Stomach smooth muscle (tissue), 2 donors: Measurements from ENCODE around the gene ZNF740.

Experiments used
- H3K27ac ChIP-seq: one replicate; pipeline ENCODE4 v1.7.0; 2013; ENCODE audit warnings: mild to moderate bottlenecking, low read length, inconsistent platforms
- H3K27me3 ChIP-seq, 2 donors: one replicate each; pipeline ENCODE4 v1.7.0; 2013; ENCODE audit warnings: low read length in 2 of 2; ENCODE audit not compliant: insufficient read depth in 2 of 2, control insufficient read depth in 1 of 2
- H3K36me3 ChIP-seq, 2 donors: one replicate each; pipeline ENCODE4 v1.7.0; 2013; ENCODE audit warnings: low read length in 2 of 2; ENCODE audit not compliant: control insufficient read depth in 2 of 2, insufficient read depth in 2 of 2
- H3K4me1 ChIP-seq: one replicate; pipeline ENCODE4 v1.7.0; 2013; ENCODE audit warnings: low read length; ENCODE audit not compliant: control insufficient read depth, insufficient read depth
- H3K4me3 ChIP-seq, 2 donors: one replicate each; pipeline ENCODE4 v1.7.0; 2013; ENCODE audit warnings: low read length in 2 of 2
- H3K9ac ChIP-seq, 2 donors: one replicate each; pipeline ENCODE4 v1.7.0; 2013; ENCODE audit warnings: low read length in 2 of 2, mild to moderate bottlenecking in 1 of 2
- H3K9me3 ChIP-seq, 2 donors: one replicate each; pipeline ENCODE4 v1.7.0; 2013; ENCODE audit warnings: low read length in 2 of 2; ENCODE audit not compliant: control insufficient read depth in 2 of 2
- donor health status: healthy.
- donor health status: Pancreatic carcinoma.

ZNF740 gene

GRCh38 chr12:53214221-53214620 lies 33.7 kb downstream of the ZNF740 start:
- Histone ChIP-seq H3K9ac (no peak overlapping the region), H3K27ac (no peak overlapping the region), H3K36me3 (peaks cover 45 to 49% of the 10 kb centered on the region in 2 donors), H3K27me3 (no peaks in the 10 kb centered on the region), H3K4me1 (peaks cover 50% of the 10 kb centered on the region), H3K4me3 (no peak overlapping the region), H3K9me3 (no peaks in the 10 kb centered on the region)

- Histone ChIP-seq H3K36me3 (peaks cover 45 to 49% of the 10 kb centered on the region in 2 donors), H3K27me3 (no peaks in the 10 kb centered on the region), H3K9me3 (no peaks in the 10 kb centered on the region), H3K9ac (no peak overlapping the region), H3K27ac (peak overlapping the region; percentile 24), H3K4me3 (no peak overlapping the region), H3K4me1 (peaks cover 53% of the 10 kb centered on the region)
These were observed 34.3 kb downstream of the ZNF740 start for GRCh38 chr12:53214687-53215455.

- Histone ChIP-seq H3K36me3 (peaks cover 41 to 46% of the 10 kb centered on the region in 2 donors), H3K4me1 (peaks cover 56% of the 10 kb centered on the region), H3K9me3 (no peaks in the 10 kb centered on the region), H3K9ac (no peak overlapping the region), H3K4me3 (no peak overlapping the region), H3K27me3 (no peaks in the 10 kb centered on the region), H3K27ac (peak overlapping the region; percentile 24)
These were observed 35.0 kb downstream of the ZNF740 start for GRCh38 chr12:53215497-53215896.

- Histone ChIP-seq H3K27me3 (no peaks in the 10 kb centered on the region), H3K27ac (peak overlapping the region; percentile 99), H3K4me3 (peak overlapping the region; percentile 45 to 88), H3K4me1 (peaks cover 63% of the 10 kb centered on the region), H3K9me3 (no peaks in the 10 kb centered on the region), H3K9ac (peak overlapping the region; percentile 60 to 64), H3K36me3 (peaks cover 29% of the 10 kb centered on the region in 2 donors)
These were observed 36.8 kb downstream of the ZNF740 start for GRCh38 chr12:53217051-53217930.

GRCh38 chr12:53217931-53218307 lies 37.4 kb downstream of the ZNF740 start:
- no peaks in the 10 kb centered on the region for H3K27me3 ChIP-seq
- H3K36me3 ChIP-seq, result peaks cover 22 to 23% of the 10 kb centered on the region in 2 donors
- peak overlapping the region; percentile 45 to 88 for H3K4me3 ChIP-seq
- peak overlapping the region; percentile 99 for H3K27ac ChIP-seq
- H3K9me3 ChIP-seq, result no peaks in the 10 kb centered on the region
- peaks cover 69% of the 10 kb centered on the region for H3K4me1 ChIP-seq
- peak overlapping the region; percentile 60 to 64 for H3K9ac ChIP-seq

- Histone ChIP-seq H3K9me3 (no peaks in the 10 kb centered on the region), H3K27ac (peak overlapping the region; percentile 99), H3K27me3 (no peaks in the 10 kb centered on the region), H3K36me3 (peaks cover 15 to 16% of the 10 kb centered on the region in 2 donors), H3K4me3 (peak overlapping the region; percentile 52 to 88), H3K9ac (peak overlapping the region; percentile 60 to 73), H3K4me1 (peaks cover 71% of the 10 kb centered on the region)
These were observed 38.2 kb downstream of the ZNF740 start for GRCh38 chr12:53218551-53219291.

GRCh38 chr12:53219292-53219955 lies 38.9 kb downstream of the ZNF740 start:
- peak overlapping the region; percentile 99 for H3K27ac ChIP-seq
- H3K4me1 ChIP-seq, result peaks cover 71% of the 10 kb centered on the region
- H3K9ac ChIP-seq, result peak overlapping the region; percentile 4 to 73
- no peaks in the 10 kb centered on the region for H3K27me3 ChIP-seq
- no peaks in the 10 kb centered on the region for H3K9me3 ChIP-seq
- H3K36me3 ChIP-seq, result peaks cover 9 to 11% of the 10 kb centered on the region in 2 donors
- peak overlapping the region; percentile 52 to 88 for H3K4me3 ChIP-seq

GRCh38 chr12:53219956-53220693 lies 39.6 kb downstream of the ZNF740 start:
- Histone ChIP-seq H3K9me3 (no peaks in the 10 kb centered on the region), H3K4me1 (peaks cover 72% of the 10 kb centered on the region), H3K36me3 (peaks cover 4 to 6% of the 10 kb centered on the region in 2 donors), H3K9ac (peak overlapping the region; percentile 58 to 73), H3K4me3 (peak overlapping the region; percentile 52 to 88), H3K27ac (peak overlapping the region; percentile 99), H3K27me3 (no peaks in the 10 kb centered on the region)

- Histone ChIP-seq H3K27ac (peak overlapping the region; percentile 99), H3K27me3 (no peaks in the 10 kb centered on the region)
These were observed 40.2 kb downstream of the ZNF740 start for GRCh38 chr12:53220694-53221202.

More at GRCh38 chr12:53220694-53221202, 40.2 kb downstream of the ZNF740 start:
- Histone ChIP-seq H3K9ac (peak overlapping the region; percentile 96 to 97), H3K36me3 (peaks cover 3 to 4% of the 10 kb centered on the region in 2 donors), H3K9me3 (no peaks in the 10 kb centered on the region), H3K4me3 (peak overlapping the region; percentile 52 to 88), H3K4me1 (peaks cover 72% of the 10 kb centered on the region)
